NB4 (cell line): ENCODE measurements around the gene OXA1L.
"Not testable (repeated sequence)": the region's sequence is repeated elsewhere in the genome, so short reads cannot be mapped to it uniquely, and the experiment has no call there.

Experiments used
- DNase-seq: peaks from one replicate; pipeline ENCODE4 v3.0.0; 2010; ENCODE audit warnings: low read depth
- H3K4me3 ChIP-seq: one replicate; pipeline ENCODE4 v1.5.1; 2011; ENCODE audit warnings: mild to moderate bottlenecking, low read depth, low read length, moderate library complexity
- CTCF ChIP-seq: IDR thresholded peaks from one replicate; pipeline ENCODE4 v1.5.1; 2012; ENCODE audit warnings: low read depth, low read length
- MAX ChIP-seq: IDR thresholded peaks from 2 replicates; pipeline ENCODE4 v1.6.1; 2011; ENCODE audit warnings: low read depth, low read length
- MYC ChIP-seq: IDR thresholded peaks from 2 replicates; pipeline ENCODE4 v1.6.1; 2011; ENCODE audit warnings: low read depth, low read length
- POLR2A ChIP-seq: IDR thresholded peaks from 2 replicates; pipeline ENCODE4 v1.6.1; 2011; ENCODE audit warnings: mild to moderate bottlenecking; ENCODE audit not compliant: insufficient read length; ENCODE audit errors: extremely low read depth

OXA1L gene

GRCh38 chr14:22748206-22748605 is 18.3 kb upstream of the OXA1L start:
- no peak for DNase-seq
- no peak overlapping the region for H3K4me3 ChIP-seq
- TF ChIP-seq CTCF: no peak
- no peak for TF ChIP-seq POLR2A
- TF ChIP-seq MAX: no peak
- no peak for TF ChIP-seq MYC

- TF ChIP-seq MYC: no peak
- no peak for TF ChIP-seq CTCF
- TF ChIP-seq POLR2A: no peak
- no peak for TF ChIP-seq MAX
- peak; percentile 66 for DNase-seq
- no peak overlapping the region for H3K4me3 ChIP-seq
Measured at GRCh38 chr14:22748631-22749068, 17.8 kb upstream of the OXA1L start.

- TF ChIP-seq MYC: no peak
- no peak for TF ChIP-seq CTCF
- TF ChIP-seq POLR2A: no peak
- TF ChIP-seq MAX: no peak
- H3K4me3 ChIP-seq: no peak overlapping the region
Measured at GRCh38 chr14:22752422-22752821, 14.1 kb upstream of the OXA1L start.

GRCh38 chr14:22753586-22753985 is 12.9 kb upstream of the OXA1L start:
- no peak overlapping the region for H3K4me3 ChIP-seq
- DNase-seq: no peak
- no peak; the same call in 1 of the 2 replicates for TF ChIP-seq MAX
- no peak for TF ChIP-seq MYC
- no peak for TF ChIP-seq POLR2A
- no peak for TF ChIP-seq CTCF

More at GRCh38 chr14:22752422-22752821, 14.1 kb upstream of the OXA1L start:
- no peak for DNase-seq

GRCh38 chr14:22757972-22758650 is 8.4 kb upstream of the OXA1L start:
- DNase-seq: not testable (repeated sequence)

GRCh38 chr14:22761734-22762133 is 4.8 kb upstream of the OXA1L start:
- no peak for DNase-seq
- TF ChIP-seq CTCF (no peak), MAX (no peak), MYC (no peak), POLR2A (no peak)
- H3K4me3 ChIP-seq: no peak overlapping the region

More at GRCh38 chr14:22757972-22758650, 8.4 kb upstream of the OXA1L start:
- H3K4me3 ChIP-seq: not testable (repeated sequence)
